ENCODE measurements around the gene STK38. TPM values are rescaled to one million over a fixed set of nuclear protein-coding genes. Genes with fewer than 3 reads are reported as not detected.

Gene STK38
- total RNA-seq, 1 experiment from 2014 or later = 20.1 TPM

GRCh38 chr6:36559011-36559793 lies 11.9 kb upstream of the STK38 start:
- ATAC-seq (no peak), DNase-seq (ENCODE audit: low read depth, low spot score) (no peak)
- Histone ChIP-seq H3K27ac (ENCODE audit: low read depth, low read length) (no peak overlapping the region), H3K4me2 (ENCODE audit: low read length) (no peak overlapping the region), H4K20me1 (ENCODE audit: insufficient read depth) (no peaks in the 10 kb centered on the region), H3K9me2 (ENCODE audit: insufficient read depth) (no peaks in the 10 kb centered on the region), H3K4me3 (replicated peaks in 1 of 2; ENCODE audit: low read depth in 1 of 2, low read length in 2 of 2) (no peak overlapping the region), H3K27me3 (ENCODE audit: insufficient read depth, low read length) (no peaks in the 10 kb centered on the region), H3K9ac (ENCODE audit: low read length) (no peak overlapping the region), H2AFZ (ENCODE audit: low read depth, low read length, poor library complexity, severe bottlenecking) (no peak overlapping the region), H3K79me2 (ENCODE audit: insufficient read depth, low read length) (no peaks in the 10 kb centered on the region), H3K9me3 (ENCODE audit: control insufficient read depth in 1 of 2, insufficient read depth in 1 of 2, low read depth in 1 of 2, low read length in 2 of 2) (no peaks in the 10 kb centered on the region), H3K36me3 (ENCODE audit: control insufficient read depth in 1 of 2, insufficient read depth in 2 of 2, low read length in 2 of 2) (no peaks in the 10 kb centered on the region), H3K4me1 (ENCODE audit: control insufficient read depth in 1 of 2, insufficient read depth in 2 of 2, low read length in 2 of 2) (no peaks in the 10 kb centered on the region)
- POLR2A ChIA-PET = no interaction called here
- no TSS peak for BruUV-seq (replicated peaks)
- TF ChIP-seq CBX3 (IDR thresholded peaks at IDR 0.05; ENCODE audit: low read depth) (no peak), FOSL1 (IDR thresholded peaks at IDR 0.05; ENCODE audit: low read depth) (no peak), SRF (IDR thresholded peaks at IDR 0.05; ENCODE audit: low read depth) (no peak), EZH2phosphoT487 (IDR thresholded peaks at IDR 0.05; ENCODE audit: borderline replicate concordance) (no peak), ZNF274 (IDR thresholded peaks at IDR 0.05; ENCODE audit: low read depth, low read length) (no peak), ZFX (IDR thresholded peaks at IDR 0.05) (no peak), SP1 (IDR thresholded peaks at IDR 0.05; ENCODE audit: low read depth) (no peak), EGR1 (IDR thresholded peaks at IDR 0.05; ENCODE audit: low read depth) (no peak), CEBPB (IDR thresholded peaks at IDR 0.05; ENCODE audit: low read depth) (no peak)
- RAD21 ChIA-PET (ENCODE audit: low non-redundant PET in 1 of 2, low total read pairs in 2 of 2, uncharacterized antibody in 2 of 2, unreplicated experiment in 2 of 2) = no interaction called here
- CTCF ChIA-PET = no interaction called here
- intact Hi-C loops (cut with micrococcal nuclease) = no loop called here

GRCh38 chr6:36556281-36556680 lies 9.0 kb upstream of the STK38 start:
- RAD21 ChIA-PET (ENCODE audit: low non-redundant PET in 1 of 2, low total read pairs in 2 of 2, uncharacterized antibody in 2 of 2, unreplicated experiment in 2 of 2) = no interaction called here
- no peak for DNase-seq (ENCODE audit: low read depth, low spot score)
- POLR2A ChIA-PET = no interaction called here
- no peaks in the 10 kb centered on the region for H3K36me3 ChIP-seq (ENCODE audit: control insufficient read depth in 1 of 2, insufficient read depth in 2 of 2, low read length in 2 of 2)
- no peaks in the 10 kb centered on the region for H4K20me1 ChIP-seq (ENCODE audit: insufficient read depth)
- H2AFZ ChIP-seq (ENCODE audit: low read depth, low read length, poor library complexity, severe bottlenecking) = no peak overlapping the region
- intact Hi-C loops (cut with micrococcal nuclease) = no loop called here
- TF ChIP-seq POLR2A (IDR thresholded peaks at IDR 0.05; ENCODE audit: borderline replicate concordance, extremely low read depth, insufficient read depth, insufficient read length) (no peak), EZH2 (IDR thresholded peaks at IDR 0.05) (no peak)
- TF ChIP-seq, protein P1, sequence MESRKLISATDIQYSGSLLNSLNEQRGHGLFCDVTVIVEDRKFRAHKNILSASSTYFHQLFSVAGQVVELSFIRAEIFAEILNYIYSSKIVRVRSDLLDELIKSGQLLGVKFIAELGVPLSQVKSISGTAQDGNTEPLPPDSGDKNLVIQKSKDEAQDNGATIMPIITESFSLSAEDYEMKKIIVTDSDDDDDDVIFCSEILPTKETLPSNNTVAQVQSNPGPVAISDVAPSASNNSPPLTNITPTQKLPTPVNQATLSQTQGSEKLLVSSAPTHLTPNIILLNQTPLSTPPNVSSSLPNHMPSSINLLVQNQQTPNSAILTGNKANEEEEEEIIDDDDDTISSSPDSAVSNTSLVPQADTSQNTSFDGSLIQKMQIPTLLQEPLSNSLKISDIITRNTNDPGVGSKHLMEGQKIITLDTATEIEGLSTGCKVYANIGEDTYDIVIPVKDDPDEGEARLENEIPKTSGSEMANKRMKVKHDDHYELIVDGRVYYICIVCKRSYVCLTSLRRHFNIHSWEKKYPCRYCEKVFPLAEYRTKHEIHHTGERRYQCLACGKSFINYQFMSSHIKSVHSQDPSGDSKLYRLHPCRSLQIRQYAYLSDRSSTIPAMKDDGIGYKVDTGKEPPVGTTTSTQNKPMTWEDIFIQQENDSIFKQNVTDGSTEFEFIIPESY (IDR thresholded peaks at IDR 0.05; ENCODE audit: extremely low read depth, insufficient replicate concordance, low read length) = no peak
- no peaks in the 10 kb centered on the region for H3K4me1 ChIP-seq (ENCODE audit: control insufficient read depth in 1 of 2, insufficient read depth in 2 of 2, low read length in 2 of 2)
- H3K79me2 ChIP-seq (ENCODE audit: insufficient read depth, low read length) = no peaks in the 10 kb centered on the region
- no peak overlapping the region for H3K4me3 ChIP-seq (replicated peaks in 1 of 2; ENCODE audit: low read depth in 1 of 2, low read length in 2 of 2)
- no peaks in the 10 kb centered on the region for H3K27me3 ChIP-seq (ENCODE audit: insufficient read depth, low read length)
- no peak for ATAC-seq
- no peak overlapping the region for H3K27ac ChIP-seq (ENCODE audit: low read depth, low read length)
- no peak overlapping the region for H3K9ac ChIP-seq (ENCODE audit: low read length)
- H3K9me2 ChIP-seq (ENCODE audit: insufficient read depth) = no peaks in the 10 kb centered on the region
- H3K9me3 ChIP-seq (ENCODE audit: control insufficient read depth in 1 of 2, insufficient read depth in 1 of 2, low read depth in 1 of 2, low read length in 2 of 2) = no peaks in the 10 kb centered on the region
- CTCF ChIA-PET = no interaction called here
- no peak overlapping the region for H3K4me2 ChIP-seq (ENCODE audit: low read length)
- no TSS peak for BruUV-seq (replicated peaks)

Measured in HCT116 (cell line).